ENCODE measurements around the gene ATG5. TPM values are rescaled to one million over a fixed set of nuclear protein-coding genes. Genes with fewer than 3 reads are reported as not detected.

The ATG5 gene
- polyA plus RNA-seq, 1 donor (not counting 4 experiments of a cell fraction or from before 2014, with no cell fraction given): 60.0 TPM

GRCh38 chr6:106161893-106162292 lies 163.7 kb downstream of the ATG5 start:
- no peak overlapping the region for H3K4me2 ChIP-seq (ENCODE audit: control insufficient read depth, extremely low read depth, insufficient read depth, low read depth, low read length)
- dilution Hi-C loops (cut with MboI; ENCODE audit: extremely low pct_ligation_motif_present, low sequenced_read_pairs): no loop called here
- H4K20me1 ChIP-seq (ENCODE audit: control insufficient read depth, extremely low read depth, insufficient read depth, low read length): no peaks in the 10 kb centered on the region
- H3K4me1 ChIP-seq (ENCODE audit: control insufficient read depth, extremely low read depth, insufficient read depth, low read length): peaks cover 13% of the 10 kb centered on the region
- H3K4me3 ChIP-seq (ENCODE audit: control insufficient read depth in 2 of 3, extremely low read depth in 1 of 3, insufficient read depth in 2 of 3, low read depth in 1 of 3, low read length in 3 of 3): no peak overlapping the region
- DNase-seq (ENCODE audit: low read depth, low spot score): no peak
- no peaks in the 10 kb centered on the region for H3K36me3 ChIP-seq (ENCODE audit: control insufficient read depth in 2 of 2, extremely low read depth in 1 of 2, insufficient read depth in 2 of 2, low read length in 2 of 2)
- no peak overlapping the region for H3K27ac ChIP-seq (ENCODE audit: control insufficient read depth, insufficient read depth, low read length)
- no peaks in the 10 kb centered on the region for H3K9me1 ChIP-seq (ENCODE audit: control insufficient read depth, extremely low read depth, insufficient read depth, low read length)
- TF ChIP-seq EZH2 (IDR thresholded peaks at IDR 0.05; ENCODE audit: low read length) (no peak), CTCF (optimal IDR thresholded peaks at IDR 0.05 in 1 of 3, IDR thresholded peaks at IDR 0.05 in 1 of 3, conservative IDR thresholded peaks at IDR 0.05 in 1 of 3; ENCODE audit: extremely low read depth in 1 of 3, insufficient read depth in 2 of 3, low read length in 3 of 3) (no peak)
- FAIRE-seq: no peak
- H3K9ac ChIP-seq (ENCODE audit: control insufficient read depth, extremely low read depth, insufficient read depth, low read length): no peak overlapping the region
- H2AFZ ChIP-seq (ENCODE audit: control insufficient read depth, low read length): no peak overlapping the region
- no peaks in the 10 kb centered on the region for H3K79me2 ChIP-seq (ENCODE audit: control insufficient read depth, insufficient read depth, low read length)
- H3K27me3 ChIP-seq (ENCODE audit: control insufficient read depth, extremely low read depth, insufficient read depth, low read length): no peaks in the 10 kb centered on the region
- H3K9me3 ChIP-seq (ENCODE audit: control insufficient read depth, low read depth, low read length): no peaks in the 10 kb centered on the region

GRCh38 chr6:106161311-106161874 lies 164.2 kb downstream of the ATG5 start:
- Histone ChIP-seq H3K36me3 (ENCODE audit: control insufficient read depth in 2 of 2, extremely low read depth in 1 of 2, insufficient read depth in 2 of 2, low read length in 2 of 2) (no peaks in the 10 kb centered on the region), H3K27me3 (ENCODE audit: control insufficient read depth, extremely low read depth, insufficient read depth, low read length) (no peaks in the 10 kb centered on the region), H3K79me2 (ENCODE audit: control insufficient read depth, insufficient read depth, low read length) (no peaks in the 10 kb centered on the region), H3K4me1 (ENCODE audit: control insufficient read depth, extremely low read depth, insufficient read depth, low read length) (peaks cover 13% of the 10 kb centered on the region), H3K4me2 (ENCODE audit: control insufficient read depth, extremely low read depth, insufficient read depth, low read depth, low read length) (no peak overlapping the region), H3K9me3 (ENCODE audit: control insufficient read depth, low read depth, low read length) (no peaks in the 10 kb centered on the region), H3K9ac (ENCODE audit: control insufficient read depth, extremely low read depth, insufficient read depth, low read length) (no peak overlapping the region), H3K4me3 (ENCODE audit: control insufficient read depth in 2 of 3, extremely low read depth in 1 of 3, insufficient read depth in 2 of 3, low read depth in 1 of 3, low read length in 3 of 3) (no peak overlapping the region), H2AFZ (ENCODE audit: control insufficient read depth, low read length) (no peak overlapping the region), H3K27ac (ENCODE audit: control insufficient read depth, insufficient read depth, low read length) (no peak overlapping the region), H4K20me1 (ENCODE audit: control insufficient read depth, extremely low read depth, insufficient read depth, low read length) (no peaks in the 10 kb centered on the region), H3K9me1 (ENCODE audit: control insufficient read depth, extremely low read depth, insufficient read depth, low read length) (no peaks in the 10 kb centered on the region)
- DNase-seq (ENCODE audit: low read depth, low spot score): no peak
- TF ChIP-seq CTCF (optimal IDR thresholded peaks at IDR 0.05 in 1 of 3, IDR thresholded peaks at IDR 0.05 in 1 of 3, conservative IDR thresholded peaks at IDR 0.05 in 1 of 3; ENCODE audit: extremely low read depth in 1 of 3, insufficient read depth in 2 of 3, low read length in 3 of 3) (no peak), EZH2 (IDR thresholded peaks at IDR 0.05; ENCODE audit: low read length) (no peak)
- no peak for FAIRE-seq
- dilution Hi-C loops (cut with MboI; ENCODE audit: extremely low pct_ligation_motif_present, low sequenced_read_pairs): no loop called here

All from keratinocyte (primary cell).